ENCODE results near the gene GABRR1.

GABRR1 gene

GRCh38 chr6:89217299-89217910 lies at the start of gene GABRR1:
TSS of gene GABRR1 (minus strand) at chr6:89217358. CDS start at chr6:89217322, 36 bp downstream.
- no peak for TF ChIP-seq CTCF (conservative IDR thresholded peaks at IDR 0.05; ENCODE audit: low read depth)
- CTCF ChIA-PET, result no interaction called here
- POLR2A ChIA-PET (ENCODE audit: low non-redundant PET), result no interaction called here
- no peak for DNase-seq (ENCODE audit: low spot score)
- no peak within 1 kb of the TSS for H3K27ac ChIP-seq

GRCh38 chr6:89264296-89264695 lies 47.1 kb upstream of the GABRR1 start:
- CTCF ChIA-PET, result no interaction called here
- H3K27ac ChIP-seq, result no peak overlapping the region
- no peak for TF ChIP-seq CTCF (conservative IDR thresholded peaks at IDR 0.05; ENCODE audit: low read depth)
- DNase-seq (ENCODE audit: low spot score), result no peak
- POLR2A ChIA-PET (ENCODE audit: low non-redundant PET), result no interaction called here

GRCh38 chr6:89260832-89261231 lies 43.7 kb upstream of the GABRR1 start:
- TF ChIP-seq CTCF (conservative IDR thresholded peaks at IDR 0.05; ENCODE audit: low read depth), result no peak
- no peak for DNase-seq (ENCODE audit: low spot score)
- H3K27ac ChIP-seq, result no peak overlapping the region
- ChIA-PET CTCF (no interaction called here), POLR2A (ENCODE audit: low non-redundant PET) (no interaction called here)

DNA sequence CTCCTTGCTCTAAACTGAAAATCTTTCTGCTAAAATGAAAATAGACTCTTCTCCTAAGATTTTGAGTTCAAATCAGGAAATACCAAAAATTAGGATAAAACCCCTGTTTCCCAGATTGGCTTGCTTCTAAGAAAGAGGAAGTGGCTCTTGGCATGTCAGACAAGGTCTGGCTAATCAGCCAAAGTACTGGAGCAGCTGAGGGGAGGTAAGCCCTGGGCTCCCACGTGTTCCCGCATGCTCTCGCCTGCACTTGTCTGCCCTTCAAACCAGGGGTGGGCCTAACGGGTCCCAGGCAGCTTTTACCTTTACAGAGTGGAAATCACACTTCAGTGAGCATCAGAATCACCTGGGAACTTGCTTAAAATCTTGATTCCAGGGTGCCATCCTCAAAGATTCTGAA lies 43.2 kb upstream of the GABRR1 start:
- DNase-seq (ENCODE audit: low spot score), result no peak
- POLR2A ChIA-PET (ENCODE audit: low non-redundant PET), result no interaction called here
- no peak overlapping the region for H3K27ac ChIP-seq
- CTCF ChIA-PET, result no interaction called here
- TF ChIP-seq CTCF (conservative IDR thresholded peaks at IDR 0.05; ENCODE audit: low read depth), result no peak

DNA sequence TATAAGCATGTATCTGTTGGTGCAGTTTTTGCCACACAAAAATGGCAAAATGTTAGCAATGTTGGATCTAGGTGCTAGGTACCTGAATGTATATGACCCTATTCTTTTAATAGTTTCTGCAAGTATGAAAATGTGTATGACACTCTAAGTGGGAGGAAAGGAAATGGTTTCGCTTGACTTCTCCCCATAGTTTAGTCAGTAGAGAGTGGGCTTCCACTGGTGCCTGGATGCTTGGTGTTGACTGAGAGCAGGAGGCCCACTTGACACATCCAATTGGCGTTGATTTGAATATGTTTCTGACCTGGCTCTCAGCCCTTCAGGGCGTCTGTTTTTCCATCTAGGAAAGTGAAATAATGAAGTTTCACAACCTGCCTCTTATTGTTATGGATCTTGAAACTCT lies 41.8 kb upstream of the GABRR1 start:
- TF ChIP-seq CTCF (conservative IDR thresholded peaks at IDR 0.05; ENCODE audit: low read depth), result no peak
- no peak overlapping the region for H3K27ac ChIP-seq
- DNase-seq (ENCODE audit: low spot score), result no peak
- CTCF ChIA-PET, result no interaction called here
- POLR2A ChIA-PET (ENCODE audit: low non-redundant PET), result no interaction called here

GRCh38 chr6:89257781-89258180 lies 40.6 kb upstream of the GABRR1 start:
- no peak for TF ChIP-seq CTCF (conservative IDR thresholded peaks at IDR 0.05; ENCODE audit: low read depth)
- ChIA-PET POLR2A (ENCODE audit: low non-redundant PET) (no interaction called here), CTCF (no interaction called here)
- no peak for DNase-seq (ENCODE audit: low spot score)
- H3K27ac ChIP-seq, result no peak overlapping the region
